Astrocyte of the cerebellum (primary cell): ENCODE data around the gene ADIPOR2.

Experiments used
- DNase-seq: peaks from one replicate; pipeline ENCODE4 v3.0.0-alpha.2; 2011; ENCODE audit warnings: low read depth
- H3K4me3 ChIP-seq: 2 replicates; pipeline ENCODE4 v1.5.1; 2011; ENCODE audit warnings: mild to moderate bottlenecking, low read depth, low read length, moderate library complexity
- CTCF ChIP-seq: IDR thresholded peaks from 2 replicates; pipeline ENCODE4 v1.5.1; 2012; ENCODE audit warnings: low read length, low read depth, moderate library complexity, mild to moderate bottlenecking; ENCODE audit errors: missing control alignments
- in situ Hi-C: cut with HindIII; loops from 2 replicates; pipeline ENCODE4 v1.10.0; 2017; ENCODE audit warnings: low sequenced_read_pairs

The ADIPOR2 gene

DNA sequence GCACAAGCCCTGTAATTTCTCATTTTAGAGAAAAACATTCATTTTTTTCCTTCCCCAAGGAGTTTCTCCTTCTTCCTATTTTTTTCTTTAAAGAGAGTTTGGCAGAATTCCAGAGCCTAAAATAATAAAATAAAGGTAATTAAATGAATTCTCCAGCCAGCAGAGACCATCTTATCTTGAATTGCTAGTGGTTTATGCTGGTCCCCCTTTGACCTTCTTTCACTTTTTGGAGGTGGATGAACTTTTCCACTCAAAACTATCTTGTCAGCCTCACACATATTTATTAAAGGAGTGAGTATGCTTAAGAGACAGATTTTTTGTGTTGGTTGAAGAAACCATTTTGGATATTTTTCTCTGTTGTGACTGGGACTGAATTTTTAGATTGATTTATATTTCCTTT is 47.6 kb downstream of the ADIPOR2 start:
- DNase-seq, result no peak
- in situ Hi-C loops, result no loop called here
- TF ChIP-seq CTCF, result no peak
- no peak overlapping the region for H3K4me3 ChIP-seq

DNA sequence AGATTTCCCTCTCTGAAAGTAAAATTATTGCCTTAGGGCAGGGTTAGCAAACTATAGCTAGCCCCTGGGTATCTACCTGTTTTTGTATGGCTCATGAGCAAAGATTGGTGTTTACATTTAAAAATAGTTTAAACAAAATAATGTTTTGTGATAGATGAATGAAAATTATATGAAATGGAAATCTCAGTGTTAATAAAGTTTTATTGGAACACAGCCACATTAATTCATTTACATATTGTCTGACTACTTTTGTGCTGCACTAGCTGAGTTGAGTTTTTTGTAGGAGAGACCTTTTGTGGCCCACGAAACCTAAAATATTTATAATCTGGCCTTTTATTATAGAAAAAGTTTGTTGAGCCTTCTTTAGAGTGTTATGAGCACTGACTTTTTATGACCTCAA is 48.5 kb downstream of the ADIPOR2 start:
- TF ChIP-seq CTCF, result no peak
- in situ Hi-C loops, result no loop called here
- no peak overlapping the region for H3K4me3 ChIP-seq
- no peak for DNase-seq

DNA sequence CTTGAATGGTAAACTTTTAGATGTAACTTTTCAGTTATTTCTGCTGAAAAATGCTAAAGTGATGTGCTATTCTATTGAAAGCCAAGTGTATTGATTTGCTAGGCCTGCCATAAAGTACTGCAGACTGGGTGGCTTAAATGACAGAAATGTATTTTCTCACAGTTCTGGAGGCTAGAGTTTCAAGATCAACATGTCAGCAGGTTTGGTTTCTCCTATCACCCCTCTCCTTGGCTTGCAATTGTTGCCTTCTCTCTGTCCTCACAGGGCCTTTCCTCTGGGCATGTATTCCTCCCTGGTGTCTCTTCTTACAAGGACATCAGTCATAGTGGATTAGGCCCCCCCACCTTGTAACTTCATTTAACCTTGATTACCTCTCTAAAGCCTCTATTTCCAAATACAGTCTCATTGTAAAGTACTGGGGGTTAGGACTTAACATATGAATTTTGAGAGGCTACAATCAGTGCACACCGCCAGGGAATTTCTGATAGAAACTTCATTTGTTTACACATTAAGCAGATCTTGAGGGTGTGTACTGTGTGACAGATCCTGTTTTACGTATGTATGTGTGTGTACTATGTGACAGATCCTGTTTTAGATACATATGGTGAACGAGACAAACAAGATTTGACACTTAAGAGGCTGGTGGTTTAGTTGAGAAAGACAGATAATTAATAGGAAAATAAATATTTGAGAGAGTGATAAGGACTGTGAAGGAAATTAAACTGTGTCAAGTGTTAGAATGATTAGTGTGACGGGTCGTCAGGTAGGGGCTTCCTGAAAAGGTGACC is 49.5 kb downstream of the ADIPOR2 start:
- in situ Hi-C loops, result no loop called here
- DNase-seq, result no peak
- H3K4me3 ChIP-seq, result no peak overlapping the region
- TF ChIP-seq CTCF, result no peak

DNA sequence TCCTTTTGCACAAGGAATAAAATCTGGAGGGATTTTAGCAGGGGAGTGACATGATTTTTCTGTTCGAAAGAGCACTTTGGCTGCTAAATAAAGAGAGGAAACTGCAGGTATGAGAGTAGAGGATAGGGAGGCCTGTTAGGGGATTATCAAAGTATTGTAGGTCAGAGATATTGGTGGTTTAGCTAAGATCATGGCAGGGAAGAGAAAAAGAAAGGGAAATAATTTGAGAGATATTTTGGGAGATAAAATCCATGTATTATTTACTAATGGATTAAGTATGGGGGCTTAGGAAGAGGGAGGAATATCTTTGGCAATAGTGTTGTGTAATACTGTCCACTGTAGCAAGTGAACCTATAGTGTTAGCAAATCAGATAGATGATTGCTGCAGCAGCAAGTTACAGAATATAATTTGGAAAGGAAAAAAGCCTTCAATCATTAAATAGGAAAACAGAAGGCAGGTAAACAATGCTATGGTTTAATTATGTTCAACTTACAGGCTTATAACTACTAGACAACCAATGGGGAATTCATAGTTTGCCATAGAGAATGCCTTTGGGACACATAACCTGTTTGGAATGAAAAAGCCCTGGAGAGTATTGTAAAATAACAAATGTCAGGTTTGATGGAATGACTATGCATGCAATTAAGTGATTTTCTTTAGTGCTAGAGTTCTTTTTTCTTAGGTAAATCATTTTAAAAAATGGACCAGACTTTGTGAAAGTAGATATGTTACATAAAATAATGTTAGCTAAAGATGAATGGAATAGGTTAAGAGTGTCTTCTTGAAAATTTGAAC is 50.5 kb downstream of the ADIPOR2 start:
- no peak for TF ChIP-seq CTCF
- in situ Hi-C loops, result no loop called here
- H3K4me3 ChIP-seq, result no peak overlapping the region
- DNase-seq, result no peak

GRCh38 chr12:1744932-1745331 is 54.1 kb downstream of the ADIPOR2 start:
- DNase-seq, result no peak
- H3K4me3 ChIP-seq, result no peak overlapping the region
- in situ Hi-C loops, result no loop called here
- no peak for TF ChIP-seq CTCF

GRCh38 chr12:1747609-1748008 is 56.7 kb downstream of the ADIPOR2 start:
- in situ Hi-C loops, result no loop called here
- TF ChIP-seq CTCF, result no peak

More at GRCh38 chr12:1747609-1748008, 56.7 kb downstream of the ADIPOR2 start:
- no peak for DNase-seq
- H3K4me3 ChIP-seq, result no peak overlapping the region
